NB4 (cell line): ENCODE measurements around the gene USP53.
A peak's percentile ranks its signal among the peaks of the same experiment; 100 is the strongest.

Experiments used
- DNase-seq: peaks from one replicate; pipeline ENCODE4 v3.0.0; 2010; ENCODE audit warnings: low read depth
- H3K4me3 ChIP-seq: one replicate; pipeline ENCODE4 v1.5.1; 2011; ENCODE audit warnings: mild to moderate bottlenecking, low read depth, low read length, moderate library complexity
- MAX ChIP-seq: IDR thresholded peaks from 2 replicates; pipeline ENCODE4 v1.6.1; 2011; ENCODE audit warnings: low read depth, low read length
- MYC ChIP-seq: IDR thresholded peaks from 2 replicates; pipeline ENCODE4 v1.6.1; 2011; ENCODE audit warnings: low read depth, low read length
- POLR2A ChIP-seq: IDR thresholded peaks from 2 replicates; pipeline ENCODE4 v1.6.1; 2011; ENCODE audit warnings: mild to moderate bottlenecking; ENCODE audit not compliant: insufficient read length; ENCODE audit errors: extremely low read depth
- TF ChIP-seq, protein P1 (sequence below): IDR thresholded peaks from one replicate; pipeline ENCODE4 v1.5.1; 2012; ENCODE audit warnings: low read depth, low read length

Gene USP53

DNA sequence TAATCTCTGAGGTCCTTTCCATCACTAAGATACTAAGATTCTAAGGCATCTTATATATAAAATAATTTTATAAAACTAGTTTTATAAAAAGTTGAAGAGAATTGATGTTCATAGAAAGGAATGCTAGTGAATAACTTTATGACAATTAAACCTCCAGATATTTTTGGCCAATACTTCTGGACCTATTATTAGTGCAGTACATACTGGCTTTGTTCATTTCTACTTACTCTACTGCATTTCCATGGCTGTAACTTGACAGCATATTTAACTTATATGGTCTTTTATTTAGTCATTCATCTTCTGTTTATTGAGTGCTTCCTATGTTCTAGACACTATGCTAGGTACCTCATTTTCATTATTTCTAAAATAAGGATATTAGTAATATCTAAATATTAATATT is 6.8 kb upstream of the USP53 start:
- no peak for TF ChIP-seq MAX
- TF ChIP-seq MYC = no peak
- TF ChIP-seq, protein P1, sequence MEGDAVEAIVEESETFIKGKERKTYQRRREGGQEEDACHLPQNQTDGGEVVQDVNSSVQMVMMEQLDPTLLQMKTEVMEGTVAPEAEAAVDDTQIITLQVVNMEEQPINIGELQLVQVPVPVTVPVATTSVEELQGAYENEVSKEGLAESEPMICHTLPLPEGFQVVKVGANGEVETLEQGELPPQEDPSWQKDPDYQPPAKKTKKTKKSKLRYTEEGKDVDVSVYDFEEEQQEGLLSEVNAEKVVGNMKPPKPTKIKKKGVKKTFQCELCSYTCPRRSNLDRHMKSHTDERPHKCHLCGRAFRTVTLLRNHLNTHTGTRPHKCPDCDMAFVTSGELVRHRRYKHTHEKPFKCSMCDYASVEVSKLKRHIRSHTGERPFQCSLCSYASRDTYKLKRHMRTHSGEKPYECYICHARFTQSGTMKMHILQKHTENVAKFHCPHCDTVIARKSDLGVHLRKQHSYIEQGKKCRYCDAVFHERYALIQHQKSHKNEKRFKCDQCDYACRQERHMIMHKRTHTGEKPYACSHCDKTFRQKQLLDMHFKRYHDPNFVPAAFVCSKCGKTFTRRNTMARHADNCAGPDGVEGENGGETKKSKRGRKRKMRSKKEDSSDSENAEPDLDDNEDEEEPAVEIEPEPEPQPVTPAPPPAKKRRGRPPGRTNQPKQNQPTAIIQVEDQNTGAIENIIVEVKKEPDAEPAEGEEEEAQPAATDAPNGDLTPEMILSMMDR = no peak
- no peak for TF ChIP-seq POLR2A
- no peak for DNase-seq

GRCh38 chr4:119206178-119206577 is 6.3 kb upstream of the USP53 start:
- DNase-seq = no peak
- H3K4me3 ChIP-seq = no peak overlapping the region
- TF ChIP-seq MYC (no peak), MAX (no peak), POLR2A (no peak)
- TF ChIP-seq, protein P1 = no peak

More for the DNA sequence above, 6.8 kb upstream of the USP53 start:
- no peak overlapping the region for H3K4me3 ChIP-seq

DNA sequence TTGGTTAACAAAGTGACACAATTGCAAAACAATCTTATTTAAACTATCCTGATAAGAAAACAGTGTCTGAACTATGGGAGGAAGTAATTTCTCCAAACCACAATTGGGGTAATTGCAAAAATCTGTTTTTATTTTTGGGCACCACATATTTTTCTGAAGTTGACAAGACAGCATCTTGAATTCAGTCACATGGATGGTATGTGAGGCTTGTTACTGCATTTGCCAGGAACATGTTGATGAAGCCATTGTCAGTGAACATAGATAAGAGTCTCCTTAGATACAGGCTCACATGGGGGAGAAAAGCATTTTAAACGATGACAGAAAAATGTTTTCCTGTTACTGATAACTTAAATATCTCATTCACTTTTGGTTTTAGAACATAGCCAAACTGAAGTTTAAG is 5.5 kb upstream of the USP53 start:
- no peak overlapping the region for H3K4me3 ChIP-seq
- TF ChIP-seq MAX (no peak), POLR2A (no peak), MYC (no peak)
- TF ChIP-seq, protein P1 = no peak
- DNase-seq = no peak

DNA sequence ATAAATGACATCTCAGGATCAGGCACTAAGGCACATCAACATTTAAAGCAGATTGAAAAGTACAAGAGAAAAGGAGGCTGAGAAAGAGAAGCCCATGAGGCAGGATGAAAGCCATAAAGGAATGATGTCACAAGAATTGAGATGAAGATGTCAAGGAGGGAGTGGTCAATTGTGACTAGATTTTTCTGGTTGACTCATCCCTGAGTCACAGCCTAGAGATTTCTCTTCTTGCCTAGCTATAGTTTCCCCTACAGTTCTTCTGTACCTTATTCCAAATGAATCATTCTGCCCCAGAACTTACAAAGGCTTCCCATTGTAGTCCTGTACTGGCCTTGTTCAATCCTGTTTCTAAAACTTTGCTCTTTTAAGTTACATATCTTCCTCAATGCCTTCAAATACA is 3.4 kb upstream of the USP53 start:
- peak; percentile 73 for DNase-seq

GRCh38 chr4:119209586-119209985 is 2.9 kb upstream of the USP53 start:
- DNase-seq = no peak
- no peak overlapping the region for H3K4me3 ChIP-seq
- TF ChIP-seq, protein P1 = no peak
- TF ChIP-seq POLR2A (no peak), MAX (no peak), MYC (no peak)

More for the DNA sequence above, 3.4 kb upstream of the USP53 start:
- TF ChIP-seq MYC (no peak), MAX (no peak), POLR2A (no peak)
- TF ChIP-seq, protein P1 = no peak
- no peak overlapping the region for H3K4me3 ChIP-seq

GRCh38 chr4:119210775-119211174 is 1.7 kb upstream of the USP53 start:
- no peak overlapping the region for H3K4me3 ChIP-seq
- peak; percentile 51 for DNase-seq
- TF ChIP-seq MAX (no peak), MYC (no peak), POLR2A (no peak)
- TF ChIP-seq, protein P1 = no peak
